HepG2 (cell line): ENCODE data around the gene LYRM4. TPM values are rescaled to one million over a fixed set of nuclear protein-coding genes. Genes with fewer than 3 reads are reported as not detected.

Source experiments
- AKNA ChIP-seq: sonication (generic); formaldehyde crosslinking; IDR thresholded peaks from 2 replicates; pipeline ENCODE4 v1.4.0; 2020; ENCODE audit warnings: missing genetic modification reagents, borderline replicate concordance
- TARDBP ChIP-seq: sonication (generic); formaldehyde crosslinking; IDR thresholded peaks from 2 replicates; pipeline ENCODE4 v1.8.0; 2022; ENCODE audit warnings: mild to moderate bottlenecking, missing genetic modification reagents
- ZKSCAN1 ChIP-seq: fragments of 150-350 bp; IDR thresholded peaks from 2 replicates; pipeline ENCODE4 v1.6.1; 2014; ENCODE audit warnings: low read length
- ZNF724P ChIP-seq: sonication (generic); formaldehyde crosslinking; IDR thresholded peaks from 2 replicates; pipeline ENCODE4 v1.8.0; 2022; ENCODE audit warnings: missing genetic modification reagents, borderline replicate concordance
- polyA plus RNA-seq, 8 experiments: library from polyadenylated mRNA; depleted of rRNA in 3 of 8; stranded (reverse) in 7 of 8; unstranded in 1 of 8; fragments of >200 nt; fragmentation: Illumina TruSeq in 4 of 8; extraction: Trizol in 4 of 8; gene quantifications; 2 replicates each; pipeline versions ENCODE4 v1.2.1 to v1.2.3, GENCODE V29; 2011 to 2016; ENCODE audit warnings: low read depth in 4 of 8, missing spikeins in 1 of 8, mixed read lengths in 1 of 8; ENCODE audit not compliant: insufficient read depth in 1 of 8
- total RNA-seq, 5 experiments: library from RNA; depleted of rRNA; stranded (reverse); fragments of >200 nt; fragmentation: Illumina TruSeq; extraction: Trizol; gene quantifications; 2 replicates each; pipeline ENCODE4 v1.2.3, GENCODE V29; 2016; ENCODE audit warnings: low read depth in 1 of 5
- TF ChIP-seq, protein P1 (sequence below), 2 experiments: fragments of 450-650 bp in 1 of 2; sonication (generic) in 1 of 2; formaldehyde crosslinking in 1 of 2; IDR thresholded peaks; 2 replicates each; pipeline versions ENCODE4 v1.6.1 to v1.8.0; 2016 to 2022; ENCODE audit warnings: antibody characterized with exemption in 1 of 2, mild to moderate bottlenecking in 1 of 2, missing genetic modification reagents in 1 of 2
- TF ChIP-seq, protein P2 (sequence below): sonication (generic); formaldehyde crosslinking; IDR thresholded peaks from 2 replicates; pipeline ENCODE4 v1.5.0; 2020; ENCODE audit warnings: mild to moderate bottlenecking, missing genetic modification reagents, borderline replicate concordance

LYRM4 gene
- total and polyA plus RNA-seq, 2 of the 13 experiments (the other 11 are each of a cell fraction or from before 2014, with no cell fraction given), result 64.6 to 67.5 TPM

DNA sequence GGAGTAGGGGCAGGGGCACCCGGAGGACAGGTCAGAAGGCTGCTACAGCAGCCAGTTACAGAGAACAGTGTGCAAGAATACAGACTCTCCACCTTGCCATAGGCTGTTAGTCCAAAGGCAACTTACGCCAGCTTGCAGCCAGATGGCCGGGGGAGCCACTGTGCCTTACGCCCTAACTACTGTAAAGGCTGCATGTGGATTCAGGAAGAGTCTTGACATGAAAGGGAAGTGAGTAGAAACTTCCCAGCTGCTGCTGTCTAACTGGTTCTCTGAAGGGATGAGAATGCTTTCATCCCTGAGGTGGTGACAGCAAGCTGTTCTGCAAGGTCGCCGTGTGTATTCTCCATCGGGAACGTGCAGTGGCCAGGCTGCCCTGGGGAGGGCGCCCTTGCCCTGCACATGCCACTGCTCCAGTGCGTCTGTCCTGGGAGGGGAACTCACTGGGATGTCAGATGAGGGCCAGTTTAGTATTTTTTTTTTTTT is 46.1 kb downstream of the LYRM4 start (continued):
- TF ChIP-seq, protein P1, sequence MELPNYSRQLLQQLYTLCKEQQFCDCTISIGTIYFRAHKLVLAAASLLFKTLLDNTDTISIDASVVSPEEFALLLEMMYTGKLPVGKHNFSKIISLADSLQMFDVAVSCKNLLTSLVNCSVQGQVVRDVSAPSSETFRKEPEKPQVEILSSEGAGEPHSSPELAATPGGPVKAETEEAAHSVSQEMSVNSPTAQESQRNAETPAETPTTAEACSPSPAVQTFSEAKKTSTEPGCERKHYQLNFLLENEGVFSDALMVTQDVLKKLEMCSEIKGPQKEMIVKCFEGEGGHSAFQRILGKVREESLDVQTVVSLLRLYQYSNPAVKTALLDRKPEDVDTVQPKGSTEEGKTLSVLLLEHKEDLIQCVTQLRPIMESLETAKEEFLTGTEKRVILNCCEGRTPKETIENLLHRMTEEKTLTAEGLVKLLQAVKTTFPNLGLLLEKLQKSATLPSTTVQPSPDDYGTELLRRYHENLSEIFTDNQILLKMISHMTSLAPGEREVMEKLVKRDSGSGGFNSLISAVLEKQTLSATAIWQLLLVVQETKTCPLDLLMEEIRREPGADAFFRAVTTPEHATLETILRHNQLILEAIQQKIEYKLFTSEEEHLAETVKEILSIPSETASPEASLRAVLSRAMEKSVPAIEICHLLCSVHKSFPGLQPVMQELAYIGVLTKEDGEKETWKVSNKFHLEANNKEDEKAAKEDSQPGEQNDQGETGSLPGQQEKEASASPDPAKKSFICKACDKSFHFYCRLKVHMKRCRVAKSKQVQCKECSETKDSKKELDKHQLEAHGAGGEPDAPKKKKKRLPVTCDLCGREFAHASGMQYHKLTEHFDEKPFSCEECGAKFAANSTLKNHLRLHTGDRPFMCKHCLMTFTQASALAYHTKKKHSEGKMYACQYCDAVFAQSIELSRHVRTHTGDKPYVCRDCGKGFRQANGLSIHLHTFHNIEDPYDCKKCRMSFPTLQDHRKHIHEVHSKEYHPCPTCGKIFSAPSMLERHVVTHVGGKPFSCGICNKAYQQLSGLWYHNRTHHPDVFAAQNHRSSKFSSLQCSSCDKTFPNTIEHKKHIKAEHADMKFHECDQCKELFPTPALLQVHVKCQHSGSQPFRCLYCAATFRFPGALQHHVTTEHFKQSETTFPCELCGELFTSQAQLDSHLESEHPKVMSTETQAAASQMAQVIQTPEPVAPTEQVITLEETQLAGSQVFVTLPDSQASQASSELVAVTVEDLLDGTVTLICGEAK (IDR thresholded peaks at IDR 0.05), result no peak
- TF ChIP-seq, protein P1 (CRISPR knock-in tag; IDR thresholded peaks at IDR 0.05), result no peak
- TF ChIP-seq TARDBP (CRISPR knock-in tag), result peak; percentile 42; the same call in 1 of the 2 replicates
- TF ChIP-seq AKNA, result no peak
- TF ChIP-seq ZNF724P (CRISPR knock-in tag), result no peak
- no peak for TF ChIP-seq ZKSCAN1
- TF ChIP-seq, protein P2, sequence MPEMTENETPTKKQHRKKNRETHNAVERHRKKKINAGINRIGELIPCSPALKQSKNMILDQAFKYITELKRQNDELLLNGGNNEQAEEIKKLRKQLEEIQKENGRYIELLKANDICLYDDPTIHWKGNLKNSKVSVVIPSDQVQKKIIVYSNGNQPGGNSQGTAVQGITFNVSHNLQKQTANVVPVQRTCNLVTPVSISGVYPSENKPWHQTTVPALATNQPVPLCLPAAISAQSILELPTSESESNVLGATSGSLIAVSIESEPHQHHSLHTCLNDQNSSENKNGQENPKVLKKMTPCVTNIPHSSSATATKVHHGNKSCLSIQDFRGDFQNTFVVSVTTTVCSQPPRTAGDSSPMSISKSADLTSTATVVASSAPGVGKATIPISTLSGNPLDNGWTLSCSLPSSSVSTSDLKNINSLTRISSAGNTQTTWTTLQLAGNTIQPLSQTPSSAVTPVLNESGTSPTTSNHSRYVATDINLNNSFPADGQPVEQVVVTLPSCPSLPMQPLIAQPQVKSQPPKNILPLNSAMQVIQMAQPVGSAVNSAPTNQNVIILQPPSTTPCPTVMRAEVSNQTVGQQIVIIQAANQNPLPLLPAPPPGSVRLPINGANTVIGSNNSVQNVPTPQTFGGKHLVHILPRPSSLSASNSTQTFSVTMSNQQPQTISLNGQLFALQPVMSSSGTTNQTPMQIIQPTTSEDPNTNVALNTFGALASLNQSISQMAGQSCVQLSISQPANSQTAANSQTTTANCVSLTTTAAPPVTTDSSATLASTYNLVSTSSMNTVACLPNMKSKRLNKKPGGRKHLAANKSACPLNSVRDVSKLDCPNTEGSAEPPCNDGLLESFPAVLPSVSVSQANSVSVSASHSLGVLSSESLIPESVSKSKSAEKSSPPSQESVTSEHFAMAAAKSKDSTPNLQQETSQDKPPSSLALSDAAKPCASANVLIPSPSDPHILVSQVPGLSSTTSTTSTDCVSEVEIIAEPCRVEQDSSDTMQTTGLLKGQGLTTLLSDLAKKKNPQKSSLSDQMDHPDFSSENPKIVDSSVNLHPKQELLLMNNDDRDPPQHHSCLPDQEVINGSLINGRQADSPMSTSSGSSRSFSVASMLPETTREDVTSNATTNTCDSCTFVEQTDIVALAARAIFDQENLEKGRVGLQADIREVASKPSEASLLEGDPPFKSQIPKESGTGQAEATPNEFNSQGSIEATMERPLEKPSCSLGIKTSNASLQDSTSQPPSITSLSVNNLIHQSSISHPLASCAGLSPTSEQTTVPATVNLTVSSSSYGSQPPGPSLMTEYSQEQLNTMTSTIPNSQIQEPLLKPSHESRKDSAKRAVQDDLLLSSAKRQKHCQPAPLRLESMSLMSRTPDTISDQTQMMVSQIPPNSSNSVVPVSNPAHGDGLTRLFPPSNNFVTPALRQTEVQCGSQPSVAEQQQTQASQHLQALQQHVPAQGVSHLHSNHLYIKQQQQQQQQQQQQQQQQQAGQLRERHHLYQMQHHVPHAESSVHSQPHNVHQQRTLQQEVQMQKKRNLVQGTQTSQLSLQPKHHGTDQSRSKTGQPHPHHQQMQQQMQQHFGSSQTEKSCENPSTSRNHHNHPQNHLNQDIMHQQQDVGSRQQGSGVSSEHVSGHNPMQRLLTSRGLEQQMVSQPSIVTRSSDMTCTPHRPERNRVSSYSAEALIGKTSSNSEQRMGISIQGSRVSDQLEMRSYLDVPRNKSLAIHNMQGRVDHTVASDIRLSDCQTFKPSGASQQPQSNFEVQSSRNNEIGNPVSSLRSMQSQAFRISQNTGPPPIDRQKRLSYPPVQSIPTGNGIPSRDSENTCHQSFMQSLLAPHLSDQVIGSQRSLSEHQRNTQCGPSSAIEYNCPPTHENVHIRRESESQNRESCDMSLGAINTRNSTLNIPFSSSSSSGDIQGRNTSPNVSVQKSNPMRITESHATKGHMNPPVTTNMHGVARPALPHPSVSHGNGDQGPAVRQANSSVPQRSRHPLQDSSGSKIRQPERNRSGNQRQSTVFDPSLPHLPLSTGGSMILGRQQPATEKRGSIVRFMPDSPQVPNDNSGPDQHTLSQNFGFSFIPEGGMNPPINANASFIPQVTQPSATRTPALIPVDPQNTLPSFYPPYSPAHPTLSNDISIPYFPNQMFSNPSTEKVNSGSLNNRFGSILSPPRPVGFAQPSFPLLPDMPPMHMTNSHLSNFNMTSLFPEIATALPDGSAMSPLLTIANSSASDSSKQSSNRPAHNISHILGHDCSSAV, result no peak
